HCT116 (cell line): ENCODE measurements around the gene INKA2.

Experiments
- EGR1 ChIP-seq: IDR thresholded peaks from 2 replicates; pipeline ENCODE4 v1.6.1; 2012; ENCODE audit warnings: low read depth
- EZH2 ChIP-seq: fragments of 200-600 bp; sonication (generic); IDR thresholded peaks from 2 replicates; pipeline ENCODE4 v1.6.1; 2017; ENCODE audit warnings: antibody characterized with exemption, mixed run types
- EZH2phosphoT487 ChIP-seq: fragments of 200-600 bp; IDR thresholded peaks from 2 replicates; pipeline ENCODE4 v1.6.1; 2018; ENCODE audit warnings: antibody characterized with exemption, borderline replicate concordance
- POLR2A ChIP-seq: IDR thresholded peaks from 2 replicates; pipeline ENCODE4 v1.7.0; 2011; ENCODE audit warnings: borderline replicate concordance; ENCODE audit not compliant: insufficient read depth, insufficient read length; ENCODE audit errors: extremely low read depth
- RAD21 ChIP-seq: IDR thresholded peaks from 2 replicates; pipeline ENCODE4 v1.6.1; 2012; ENCODE audit warnings: low read depth, mild to moderate bottlenecking
- ZNF274 ChIP-seq: fragments of 200-500 bp; sonication (Bioruptor generic); IDR thresholded peaks from 2 replicates; pipeline ENCODE4 v1.6.1; 2014; ENCODE audit warnings: mild to moderate bottlenecking, low read depth, low read length, inconsistent platforms
- TF ChIP-seq, protein P1 (sequence below), 3 experiments: fragments of 200-600 bp in 1 of 3; sonication (generic) in 1 of 3; IDR thresholded peaks in 2 of 3; conservative IDR thresholded peaks in 1 of 3; 2 replicates each; pipeline ENCODE4 v1.5.1; 2012 to 2017; ENCODE audit warnings: low read depth in 2 of 3, low read length in 2 of 3, antibody characterized with exemption in 1 of 3, borderline replicate concordance in 1 of 3, control low read depth in 1 of 3, mild to moderate bottlenecking in 1 of 3, mixed read lengths in 1 of 3, mixed run types in 1 of 3, moderate library complexity in 1 of 3; ENCODE audit not compliant: insufficient read depth in 1 of 3
- TF ChIP-seq, protein P2 (sequence below): IDR thresholded peaks from 2 replicates; pipeline ENCODE4 v1.6.1; 2012

DNA sequence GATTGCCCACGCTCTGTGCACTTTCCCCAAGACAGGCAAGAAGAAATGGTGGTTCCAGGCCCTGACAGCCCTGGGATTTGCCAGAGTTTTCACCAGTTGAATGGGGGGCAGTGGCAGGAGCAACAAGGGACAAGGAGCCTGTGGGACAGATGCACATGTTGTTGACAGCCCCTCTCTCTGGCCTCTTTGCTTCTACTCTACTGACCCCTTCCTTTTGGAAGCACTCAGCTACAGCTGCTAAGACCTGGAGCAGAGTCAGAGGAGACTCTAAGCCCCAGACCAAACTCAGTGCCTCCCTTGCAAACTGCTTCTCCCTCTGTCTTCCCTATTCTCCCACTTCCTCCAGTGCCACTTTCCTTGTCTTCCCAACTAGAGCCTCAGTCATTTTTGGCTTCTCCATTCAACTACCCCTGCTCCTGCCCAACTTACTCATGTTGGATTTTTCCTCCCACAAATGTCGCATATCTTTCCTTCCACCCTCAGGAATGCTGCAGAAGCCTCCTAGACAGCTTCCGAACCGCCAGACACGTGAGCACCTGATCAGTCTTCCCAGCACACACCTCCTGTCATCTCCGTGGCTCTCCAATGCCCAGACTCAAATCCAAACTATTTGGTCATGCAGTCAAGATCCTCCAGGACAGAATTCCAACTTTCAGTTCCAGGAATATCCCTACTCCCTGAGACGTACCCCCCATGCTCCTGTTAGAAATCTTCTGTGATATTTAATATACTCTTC, 9.1 kb downstream of the INKA2 start:
- TF ChIP-seq EZH2 (no peak), POLR2A (no peak), RAD21 (no peak), EGR1 (no peak), ZNF274 (no peak), EZH2phosphoT487 (no peak)
- TF ChIP-seq, protein P1, sequence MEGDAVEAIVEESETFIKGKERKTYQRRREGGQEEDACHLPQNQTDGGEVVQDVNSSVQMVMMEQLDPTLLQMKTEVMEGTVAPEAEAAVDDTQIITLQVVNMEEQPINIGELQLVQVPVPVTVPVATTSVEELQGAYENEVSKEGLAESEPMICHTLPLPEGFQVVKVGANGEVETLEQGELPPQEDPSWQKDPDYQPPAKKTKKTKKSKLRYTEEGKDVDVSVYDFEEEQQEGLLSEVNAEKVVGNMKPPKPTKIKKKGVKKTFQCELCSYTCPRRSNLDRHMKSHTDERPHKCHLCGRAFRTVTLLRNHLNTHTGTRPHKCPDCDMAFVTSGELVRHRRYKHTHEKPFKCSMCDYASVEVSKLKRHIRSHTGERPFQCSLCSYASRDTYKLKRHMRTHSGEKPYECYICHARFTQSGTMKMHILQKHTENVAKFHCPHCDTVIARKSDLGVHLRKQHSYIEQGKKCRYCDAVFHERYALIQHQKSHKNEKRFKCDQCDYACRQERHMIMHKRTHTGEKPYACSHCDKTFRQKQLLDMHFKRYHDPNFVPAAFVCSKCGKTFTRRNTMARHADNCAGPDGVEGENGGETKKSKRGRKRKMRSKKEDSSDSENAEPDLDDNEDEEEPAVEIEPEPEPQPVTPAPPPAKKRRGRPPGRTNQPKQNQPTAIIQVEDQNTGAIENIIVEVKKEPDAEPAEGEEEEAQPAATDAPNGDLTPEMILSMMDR (IDR thresholded peaks at IDR 0.05 in 2 of 3, conservative IDR thresholded peaks at IDR 0.05 in 1 of 3; ENCODE audit: borderline replicate concordance in 1 of 3, insufficient read depth in 1 of 3, low read depth in 2 of 3, low read length in 2 of 3), result no peak
- TF ChIP-seq, protein P2, sequence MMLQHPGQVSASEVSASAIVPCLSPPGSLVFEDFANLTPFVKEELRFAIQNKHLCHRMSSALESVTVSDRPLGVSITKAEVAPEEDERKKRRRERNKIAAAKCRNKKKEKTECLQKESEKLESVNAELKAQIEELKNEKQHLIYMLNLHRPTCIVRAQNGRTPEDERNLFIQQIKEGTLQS, result no peak
